CD4-positive, alpha-beta T cell treated with Interleukin-2 at 100 ng/mL for 4 hours (primary cell): Measurements from ENCODE around the gene G6PC1.

Experiments
- DNase-seq: peaks from one replicate; pipeline ENCODE4 v3.0.0-alpha.2; 2020; ENCODE audit warnings: low spot score

The G6PC1 gene

GRCh38 chr17:42937712-42938596, 37.4 kb downstream of the G6PC1 start:
- DNase-seq, result peak; percentile 16

- no peak for DNase-seq
Observed at GRCh38 chr17:42944211-42944610, 43.6 kb downstream of the G6PC1 start.

DNA sequence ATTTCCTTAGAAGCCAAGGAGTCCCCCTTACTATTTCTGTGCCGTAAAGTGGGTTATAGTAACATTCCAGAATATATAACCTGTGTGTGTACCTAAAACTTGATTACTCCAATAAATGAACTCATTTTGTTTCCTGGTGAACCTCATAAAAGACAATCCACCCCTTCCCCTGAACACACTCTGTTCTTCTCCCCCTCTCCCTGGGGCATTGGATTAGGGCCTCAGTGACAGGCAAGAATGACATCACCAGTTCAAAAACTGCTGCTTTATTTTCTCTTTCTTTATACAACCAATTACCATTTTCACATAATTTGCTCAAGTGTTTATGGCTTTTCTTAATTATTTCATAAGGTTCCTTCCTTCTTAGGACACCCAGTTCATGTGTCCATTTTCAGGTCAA, 46.2 kb downstream of the G6PC1 start:
- DNase-seq, result no peak

- no peak for DNase-seq
Observed at GRCh38 chr17:42950044-42950783, 49.6 kb downstream of the G6PC1 start.
